HG03432 (cell line): ENCODE measurements around the gene ABLIM3.

Experiments used
- ATAC-seq: cut with Tn5 transposase; IDR thresholded peaks from one replicate; pipeline ENCODE4 v1.9.1; 2021; ENCODE audit warnings: mild to moderate bottlenecking, moderate library complexity; ENCODE audit not compliant: unreplicated experiment

Gene ABLIM3

DNA sequence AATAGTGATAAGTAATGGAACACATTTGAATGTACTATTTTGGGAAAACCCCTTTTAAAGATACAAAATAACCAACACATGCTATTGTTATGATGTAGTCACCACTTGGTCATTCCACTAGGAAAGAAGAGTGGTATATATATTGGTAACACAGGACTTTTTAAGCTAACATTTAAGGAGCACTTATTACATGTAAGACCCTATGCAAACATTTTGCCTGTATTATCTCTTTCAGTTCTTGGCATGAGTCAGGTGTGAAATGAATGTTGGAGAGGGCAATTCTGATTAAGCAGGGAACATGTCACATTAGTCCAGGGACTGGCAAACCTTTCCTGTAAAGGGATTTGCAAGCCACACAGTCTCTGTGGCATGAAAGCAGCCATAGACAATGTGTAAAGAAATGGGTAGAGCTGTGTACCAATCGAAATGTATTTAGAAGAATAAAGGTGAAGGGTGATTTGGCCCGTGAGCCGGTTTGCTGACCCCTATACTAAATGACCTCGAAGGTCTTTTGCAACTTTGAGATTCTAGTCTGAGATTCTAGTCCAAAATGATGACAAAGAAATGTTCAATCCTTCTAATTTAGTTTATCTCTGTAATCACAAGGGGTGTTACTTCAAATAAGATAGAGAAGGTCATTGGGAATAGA is 15.3 kb downstream of the ABLIM3 start:
- ATAC-seq, result no peak

DNA sequence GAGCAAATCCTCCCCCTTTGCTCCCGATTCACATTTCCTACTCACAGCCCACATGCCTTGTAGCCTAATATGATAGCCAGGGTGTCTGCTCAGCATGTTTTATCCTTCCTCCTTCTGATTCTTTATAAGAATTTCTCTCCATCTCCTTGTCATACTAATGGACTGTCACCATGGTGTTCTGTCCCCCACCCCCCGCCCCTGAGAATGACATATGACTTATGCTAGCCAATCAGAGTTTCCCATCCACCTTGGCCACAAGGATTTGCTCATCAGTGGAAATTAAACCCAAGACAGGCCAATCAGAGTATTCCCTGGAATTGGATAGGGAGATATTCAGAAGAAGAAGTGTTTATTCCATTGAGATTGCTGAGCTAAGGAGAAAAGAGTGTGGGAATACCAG is 16.0 kb downstream of the ABLIM3 start:
- ATAC-seq, result no peak

DNA sequence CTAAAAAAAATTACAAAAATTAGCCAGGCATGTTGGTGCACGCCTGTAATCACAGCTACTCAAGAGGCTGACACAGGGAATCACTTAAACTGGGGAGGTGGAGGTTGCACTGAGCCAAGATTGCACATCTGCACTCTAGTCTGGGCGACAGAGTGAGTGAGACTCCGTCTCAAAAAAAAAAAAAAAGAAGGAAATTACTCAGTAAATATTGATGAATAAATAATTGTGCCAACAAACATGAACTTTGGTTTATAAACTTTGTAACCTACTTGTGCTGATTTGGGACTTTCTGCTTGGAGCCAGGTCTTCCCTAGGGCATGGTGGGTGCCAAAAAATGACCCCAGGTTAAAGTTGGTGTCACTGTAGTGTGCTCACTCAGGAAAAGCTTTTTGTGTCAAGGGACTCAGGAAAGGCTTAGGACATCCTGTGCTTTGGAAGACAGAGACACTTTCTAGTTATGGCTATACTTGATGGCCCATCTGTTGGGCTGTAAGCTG is 19.0 kb downstream of the ABLIM3 start:
- ATAC-seq, result no peak

DNA sequence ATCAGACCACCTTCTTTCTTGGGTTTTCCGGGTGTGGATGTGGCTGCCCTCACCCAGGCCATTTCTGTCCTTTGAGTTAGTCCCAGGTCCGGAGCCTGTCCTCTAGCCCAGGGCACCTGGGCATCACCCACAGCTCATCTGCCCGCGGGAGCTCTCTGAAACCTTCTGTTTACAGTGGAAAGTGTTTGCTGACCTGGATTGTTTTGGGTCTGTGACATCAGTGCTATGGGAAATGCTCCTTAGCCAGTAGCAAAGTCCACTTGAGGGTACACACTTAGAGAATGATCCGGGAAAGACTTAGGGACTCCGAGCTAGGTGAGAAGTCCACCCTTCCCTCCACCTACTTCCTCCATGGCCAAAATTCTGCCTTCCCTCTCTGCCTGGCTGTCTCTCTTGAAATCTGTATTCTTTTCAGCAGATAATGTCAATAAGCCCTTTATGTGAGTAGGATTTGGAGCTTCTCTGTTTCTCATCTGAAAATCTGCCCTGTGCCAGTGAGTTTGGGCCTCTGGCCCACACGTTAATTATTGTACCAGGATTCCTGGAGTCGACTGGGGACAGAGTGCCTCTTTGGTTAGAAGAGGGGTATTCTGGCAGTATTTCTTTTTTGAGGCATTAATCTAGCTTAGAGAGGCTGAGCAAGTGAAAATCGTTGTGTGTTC is 19.9 kb downstream of the ABLIM3 start:
- ATAC-seq, result no peak

DNA sequence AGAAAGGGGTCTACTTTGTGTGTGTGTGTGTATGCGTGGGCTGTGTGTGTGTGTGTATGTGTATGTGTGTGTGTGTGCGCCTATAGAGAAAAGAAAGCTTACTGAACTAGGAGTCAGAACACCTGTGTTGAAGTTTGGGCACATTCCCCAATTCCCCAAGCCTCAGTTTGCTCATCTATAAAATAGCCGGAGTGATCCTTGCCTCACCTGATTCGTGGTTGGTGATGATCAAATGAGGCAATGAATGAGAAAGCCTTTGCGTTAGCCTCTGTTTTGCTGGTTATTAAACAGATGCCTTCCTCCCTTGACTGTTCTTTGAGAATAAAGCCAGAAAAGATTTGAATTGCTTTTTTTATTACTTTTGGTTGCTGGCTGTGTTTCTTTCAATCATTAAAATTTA is 20.6 kb downstream of the ABLIM3 start:
- no peak for ATAC-seq

DNA sequence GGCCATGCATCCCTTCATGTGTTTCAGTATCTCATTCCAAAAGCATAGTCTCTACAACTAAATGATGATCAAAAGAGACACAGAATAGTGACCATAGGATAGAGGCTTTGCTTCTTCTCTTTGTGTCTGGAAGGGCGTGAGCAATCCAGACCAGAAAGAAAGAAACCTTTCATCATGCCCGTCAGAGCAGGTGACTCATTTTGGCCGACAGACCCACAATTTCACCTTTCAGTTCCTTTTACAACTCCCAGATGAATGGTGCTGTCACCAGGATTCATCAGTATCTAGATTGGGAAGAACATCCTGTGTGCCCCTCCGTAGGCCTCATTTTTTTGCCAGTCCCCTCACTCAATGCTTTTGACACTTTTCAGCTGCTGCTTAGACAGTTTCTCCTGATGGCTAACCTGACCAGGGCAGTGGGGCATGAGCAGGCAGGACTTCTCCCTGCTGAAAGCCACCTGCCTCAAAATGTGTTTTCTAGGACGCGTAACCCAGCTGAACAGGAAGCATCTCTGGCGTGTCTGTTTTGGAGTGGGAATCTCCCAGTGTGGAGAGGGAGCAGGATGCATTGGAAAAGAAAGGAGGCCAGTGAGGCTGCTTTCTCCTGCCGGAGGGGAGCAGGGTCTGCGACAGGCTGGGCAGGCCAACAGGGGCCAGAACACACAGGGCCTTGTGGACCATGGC is 21.2 kb downstream of the ABLIM3 start:
- ATAC-seq, result peak; percentile 92

DNA sequence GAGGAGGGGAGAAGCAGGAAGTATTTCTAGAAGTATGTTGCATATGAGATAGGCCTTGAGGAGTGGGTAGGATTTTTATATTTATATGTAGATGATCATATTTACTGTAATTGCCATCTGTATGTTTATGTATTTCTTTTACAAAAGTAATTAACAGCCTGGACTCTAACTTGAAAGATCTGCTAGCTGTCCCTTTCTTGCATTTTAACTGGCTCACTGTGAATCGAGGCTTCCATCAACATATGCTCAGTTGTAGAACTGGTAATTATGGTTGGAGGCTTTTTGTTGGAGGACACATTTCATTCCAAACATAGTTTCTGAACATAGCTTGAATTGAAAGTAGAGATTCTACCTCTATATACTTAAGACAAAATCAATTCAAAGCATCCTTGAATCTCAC is 23.4 kb downstream of the ABLIM3 start:
- ATAC-seq, result no peak

DNA sequence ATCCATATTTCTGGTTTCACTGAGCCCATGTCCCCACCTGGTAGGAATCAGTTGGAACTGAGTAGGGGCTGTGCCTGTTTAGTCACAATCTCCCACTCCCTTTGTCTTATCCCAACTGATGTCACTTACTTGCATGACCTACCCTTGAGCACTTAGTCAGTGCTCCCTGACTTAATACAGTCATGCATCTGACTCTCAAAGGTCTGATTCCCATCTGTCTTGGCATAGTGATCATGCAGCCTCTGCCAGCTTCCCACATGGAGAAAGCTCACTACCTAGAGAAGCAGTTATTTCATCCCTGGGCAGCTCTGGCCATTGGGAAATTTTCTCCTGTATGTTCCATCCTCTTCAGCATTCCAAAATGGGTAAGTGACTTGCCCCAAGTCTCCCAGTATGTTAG is 24.8 kb downstream of the ABLIM3 start:
- no peak for ATAC-seq

DNA sequence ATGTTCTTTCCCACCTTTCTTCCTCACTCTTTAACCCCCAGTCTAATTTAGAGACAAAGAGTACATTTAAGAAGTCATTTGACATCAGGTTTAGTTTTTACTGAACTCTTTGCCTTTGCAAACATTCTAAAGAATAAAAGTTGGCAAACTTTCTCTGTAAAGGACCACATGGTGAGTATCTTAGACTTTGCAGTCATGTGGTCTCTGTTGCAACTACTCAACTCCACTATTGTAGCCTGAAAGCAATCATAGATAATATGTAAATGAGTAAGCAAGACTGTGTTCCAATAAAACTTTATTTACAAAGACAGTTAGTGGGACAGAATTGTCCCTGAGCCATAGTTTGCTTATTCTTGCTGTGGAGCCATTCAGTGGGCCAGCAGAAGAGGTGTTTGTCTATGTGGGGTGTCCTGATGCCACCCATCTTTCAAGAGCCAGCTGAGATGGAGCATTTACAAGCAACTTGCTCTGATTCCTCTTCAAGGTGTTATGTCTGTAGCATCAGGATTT is 25.4 kb downstream of the ABLIM3 start:
- ATAC-seq, result no peak

DNA sequence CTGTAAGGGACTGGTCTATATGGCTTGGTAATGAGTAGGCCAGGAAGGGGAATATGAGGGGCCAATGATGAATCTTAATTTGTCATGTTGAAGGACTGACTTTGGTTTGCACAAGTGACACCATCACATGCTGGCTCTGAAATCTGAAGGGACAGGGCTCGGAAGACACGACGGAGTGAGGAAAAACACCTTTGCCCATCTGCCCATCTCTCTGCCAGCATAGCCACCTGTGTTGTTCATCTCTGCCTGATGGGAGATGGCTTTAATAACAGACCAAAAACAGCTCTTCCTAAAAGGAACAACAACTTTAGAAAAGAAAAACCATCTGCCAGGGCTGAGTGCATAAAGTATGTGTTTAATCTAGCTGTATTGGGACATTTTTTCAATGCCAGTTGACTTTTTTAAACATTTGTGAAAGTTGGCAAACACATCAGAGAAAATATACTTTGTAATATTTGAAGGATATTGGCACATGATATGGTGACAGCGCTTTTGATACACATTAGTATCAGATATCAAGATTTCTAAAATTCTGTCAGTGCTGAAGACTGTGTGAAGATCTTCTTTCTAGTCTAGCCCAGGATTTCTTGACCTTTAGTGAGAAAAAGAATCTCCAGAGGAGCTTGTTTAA is 27.1 kb downstream of the ABLIM3 start:
- no peak for ATAC-seq

DNA sequence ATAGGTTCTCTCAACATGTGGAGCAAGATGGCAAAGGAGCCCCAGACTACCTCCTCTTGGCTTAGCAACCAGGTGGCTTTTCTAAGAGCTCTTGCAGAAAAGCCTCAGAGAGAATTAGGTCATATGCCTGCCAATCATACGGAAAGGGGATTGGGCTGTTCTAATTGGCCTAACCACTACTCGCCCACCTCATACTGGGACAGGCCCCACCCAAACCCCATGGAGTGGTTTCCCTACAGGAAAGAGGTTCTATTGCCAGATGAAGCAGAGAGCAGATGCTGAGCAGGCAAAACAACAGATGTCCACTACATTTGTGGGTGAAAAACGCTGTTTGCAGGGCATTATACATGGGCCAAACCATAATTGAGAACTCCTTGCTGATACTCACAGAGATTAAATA is 29.0 kb downstream of the ABLIM3 start:
- no peak for ATAC-seq

DNA sequence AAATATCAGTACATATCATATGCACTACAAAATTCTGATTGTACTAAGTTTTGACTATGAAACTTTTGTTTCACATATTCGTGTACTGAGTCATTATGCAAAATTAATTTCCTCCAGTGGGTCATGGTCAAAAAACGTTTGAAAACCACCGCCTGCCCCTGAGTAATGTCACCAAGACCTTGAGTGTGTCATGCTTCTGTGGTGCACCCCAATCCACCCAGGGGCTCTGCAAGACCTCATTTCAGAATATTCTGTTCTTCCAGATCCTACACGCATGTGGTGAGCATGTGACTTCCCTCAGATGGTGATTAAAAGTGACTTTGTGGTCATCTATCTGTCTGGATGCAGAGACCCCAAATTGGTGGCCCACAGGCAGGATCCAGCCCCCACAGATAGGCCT is 31.0 kb downstream of the ABLIM3 start:
- ATAC-seq, result peak; percentile 85

DNA sequence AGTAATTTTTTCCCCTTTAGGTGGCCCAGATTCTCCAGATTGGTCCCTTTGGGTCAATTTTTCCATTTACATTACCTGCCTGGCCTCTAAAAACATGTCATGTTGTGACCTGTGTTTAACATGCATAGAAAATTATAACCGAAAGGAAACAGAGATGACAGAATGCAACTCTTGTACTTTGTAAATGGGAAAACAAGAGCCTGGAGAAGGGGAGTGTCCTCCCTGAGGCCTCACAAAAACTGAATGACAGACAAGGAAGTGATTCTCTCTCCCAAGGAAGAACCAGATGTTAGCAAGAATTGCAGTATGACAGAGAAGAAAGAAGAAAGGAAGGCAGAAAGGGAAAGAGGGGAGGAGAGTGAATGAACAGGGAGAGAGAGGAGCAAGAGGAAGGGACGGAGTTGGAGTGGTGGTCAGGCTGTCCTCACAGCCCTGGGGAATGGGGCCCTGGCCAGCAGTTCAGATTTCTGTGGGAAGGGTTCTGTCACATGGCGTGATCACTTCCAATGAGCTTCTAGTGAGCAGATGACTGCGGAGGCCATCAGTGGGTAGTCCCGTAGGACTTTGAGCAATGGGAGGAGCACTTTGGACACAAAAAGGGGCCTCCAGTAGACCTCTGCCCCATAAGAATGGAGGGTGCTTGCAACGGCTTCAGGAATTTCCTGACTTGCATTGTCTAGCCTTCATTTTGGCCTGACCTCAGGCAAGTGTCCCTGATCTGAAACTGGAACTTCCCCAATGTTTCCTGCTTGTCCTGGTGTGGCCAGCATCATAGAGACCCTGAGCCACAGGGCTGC is 31.6 kb downstream of the ABLIM3 start:
- peak; percentile 8 for ATAC-seq

DNA sequence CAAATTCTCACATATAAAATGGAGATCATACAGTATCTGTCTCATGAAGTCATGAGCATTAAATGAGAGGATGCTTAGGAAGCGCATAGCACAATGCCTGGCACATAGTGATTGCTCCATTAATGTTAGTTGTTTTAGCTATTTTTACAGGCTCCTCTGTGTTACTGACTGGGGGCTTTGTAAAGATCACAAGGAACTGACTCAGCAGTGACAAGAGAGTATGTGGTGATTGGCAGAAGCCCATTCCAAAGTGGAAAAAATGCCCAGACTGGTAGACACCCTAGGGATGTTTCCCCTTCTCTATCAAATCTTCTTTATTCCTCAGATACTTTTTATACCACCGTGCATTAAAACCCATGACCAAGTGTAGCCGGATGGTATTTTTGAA is 33.5 kb downstream of the ABLIM3 start:
- ATAC-seq, result no peak

DNA sequence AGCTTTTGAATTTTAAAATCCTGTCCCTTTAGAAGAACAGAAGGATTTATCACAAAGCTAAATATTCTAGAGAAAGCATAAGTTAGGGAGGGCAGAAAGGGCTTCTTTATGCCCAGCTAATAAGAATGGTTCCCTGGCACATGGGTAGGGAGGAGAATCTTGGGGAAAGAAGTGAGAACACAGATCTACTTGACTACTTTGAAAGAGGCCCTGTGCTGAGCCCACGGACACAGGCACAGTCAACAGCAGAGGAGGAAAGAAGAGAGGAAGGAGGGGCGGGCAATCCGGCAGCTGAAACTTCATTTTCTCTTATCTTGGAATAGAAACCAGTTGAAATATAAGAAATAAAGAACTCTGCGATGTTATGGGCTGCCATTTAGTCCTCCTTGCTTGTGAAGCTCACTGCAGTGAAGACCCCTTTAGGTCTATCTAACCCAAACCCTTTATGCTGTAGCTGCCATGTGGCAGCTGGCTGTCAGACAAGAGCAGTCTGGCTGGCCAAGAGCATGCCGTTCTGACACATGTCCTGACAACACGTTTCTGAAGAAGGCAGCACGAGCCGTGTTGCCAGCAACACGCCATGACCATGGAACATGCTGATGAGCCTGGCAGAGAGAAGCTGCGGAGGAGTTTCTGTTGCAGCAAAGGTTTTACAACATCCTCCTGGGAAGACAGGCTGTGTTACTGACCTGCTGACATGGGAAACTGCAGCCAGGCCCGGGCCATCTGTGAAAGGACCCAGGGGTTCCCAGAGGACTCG is 34.2 kb downstream of the ABLIM3 start:
- ATAC-seq, result no peak

DNA sequence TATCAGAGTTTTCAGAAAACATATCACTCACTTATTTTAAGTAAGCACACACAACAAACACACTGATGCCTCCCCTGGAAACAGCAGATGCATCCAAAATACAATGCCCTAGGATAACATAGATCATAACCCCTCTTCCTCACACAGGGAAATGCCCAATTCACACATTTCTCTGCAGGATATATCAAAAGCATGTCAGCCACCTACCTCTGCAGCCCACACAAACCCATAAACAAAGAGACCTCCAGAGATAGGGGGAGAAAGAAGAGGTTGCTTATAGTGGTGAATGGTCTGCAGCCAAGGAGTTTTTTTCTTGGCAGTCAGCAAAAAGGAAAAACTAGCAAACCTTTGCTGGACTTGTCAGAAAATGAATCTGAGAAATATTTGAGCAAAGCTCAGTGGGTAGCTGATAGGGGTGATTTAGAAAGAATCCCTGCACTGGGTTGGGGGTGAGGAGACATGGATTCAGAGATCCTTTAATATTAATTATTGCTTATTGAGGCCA is 36.1 kb downstream of the ABLIM3 start:
- ATAC-seq, result no peak

DNA sequence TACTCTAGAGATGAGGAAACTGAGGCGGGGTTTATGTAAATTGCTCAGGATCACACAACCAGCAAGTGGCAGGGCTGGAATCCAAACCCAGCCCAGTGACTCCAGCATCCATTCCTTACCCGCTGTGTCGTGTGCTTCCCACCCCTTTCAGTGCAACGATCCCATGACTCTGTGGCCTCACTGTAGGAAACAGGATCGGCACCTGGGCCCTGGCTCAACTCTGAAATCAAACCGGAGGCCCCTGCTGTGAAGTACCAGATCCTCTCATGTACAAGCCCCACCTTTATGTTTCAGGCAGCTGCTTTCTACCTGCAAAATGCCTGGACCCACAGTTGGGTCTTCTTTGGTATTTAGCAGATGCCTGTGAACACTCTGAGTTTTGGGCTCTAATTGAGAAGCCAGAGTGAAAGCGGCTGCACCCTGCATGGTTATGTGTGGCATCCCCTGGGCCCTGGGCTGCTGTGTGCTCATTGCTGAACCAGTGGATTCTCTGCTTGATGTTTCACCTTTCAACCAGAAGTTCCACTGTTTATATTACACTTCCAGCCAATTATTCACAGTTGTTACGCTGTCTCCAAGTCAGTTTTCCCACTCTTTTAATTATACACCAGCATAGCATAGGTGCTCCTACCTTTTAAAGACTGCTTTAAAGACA is 36.7 kb downstream of the ABLIM3 start:
- no peak for ATAC-seq

DNA sequence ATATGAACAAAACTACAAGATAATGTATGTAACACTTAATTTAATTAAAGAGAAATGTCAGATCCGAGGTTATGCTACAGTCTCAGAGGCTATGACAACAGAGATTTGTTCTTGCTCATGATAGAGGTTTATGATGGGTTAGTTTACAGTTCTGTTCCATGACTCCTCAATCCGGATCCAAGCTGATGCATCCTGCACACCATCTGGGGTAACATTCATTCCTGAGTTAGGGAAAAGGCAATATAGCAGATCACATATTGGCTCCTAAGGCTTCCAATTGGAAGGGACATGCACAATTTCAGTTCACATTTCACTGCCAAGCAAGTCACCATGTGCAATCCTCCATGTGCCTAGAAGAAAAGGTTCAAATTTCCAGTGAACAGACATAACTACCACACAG is 40.4 kb downstream of the ABLIM3 start:
- no peak for ATAC-seq

DNA sequence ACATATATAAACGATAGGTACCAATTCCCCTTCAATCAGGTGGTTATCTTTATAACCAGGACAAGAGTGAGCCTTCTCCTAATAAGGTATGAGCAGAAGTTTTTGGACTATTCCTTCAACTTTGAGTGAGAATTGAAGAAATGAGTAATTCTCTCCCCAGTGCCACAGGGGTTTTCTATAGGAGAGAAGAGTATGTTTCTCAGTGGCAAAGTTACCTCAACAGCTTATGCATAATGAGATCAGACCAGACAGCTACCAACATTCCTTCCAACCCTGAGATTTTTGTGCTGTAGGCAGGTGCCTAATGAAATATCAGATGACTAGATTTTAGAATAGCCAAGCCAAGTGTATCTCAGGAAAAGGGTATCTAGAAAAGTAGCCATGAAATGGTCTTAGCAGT is 40.9 kb downstream of the ABLIM3 start:
- no peak for ATAC-seq
